GM12878 (cell line): ENCODE measurements around the gene TMSB4X. TPM values are rescaled to one million over a fixed set of nuclear protein-coding genes. Genes with fewer than 3 reads are reported as not detected.

ENCODE experiments used
- CBX5 ChIP-seq: sonication (generic); IDR thresholded peaks from 2 replicates; pipeline ENCODE4 v1.6.1; 2016; ENCODE audit warnings: low read depth, moderate library complexity, mild to moderate bottlenecking, inconsistent platforms
- IKZF2 ChIP-seq, 2 experiments: fragments of 450-650 bp; IDR thresholded peaks; 2 replicates each; pipeline ENCODE4 v1.6.1; 2017; ENCODE audit warnings: mild to moderate bottlenecking in 2 of 2, moderate library complexity in 2 of 2
- IRF5 ChIP-seq: fragments of 450-650 bp; IDR thresholded peaks from 2 replicates; pipeline ENCODE4 v1.6.1; 2017; ENCODE audit warnings: borderline replicate concordance
- MLLT1 ChIP-seq: fragments of 450-650 bp; IDR thresholded peaks from 2 replicates; pipeline ENCODE4 v1.6.1; 2016; ENCODE audit warnings: mild to moderate bottlenecking
- NKRF ChIP-seq: fragments of 450-650 bp; conservative IDR thresholded peaks from 2 replicates; pipeline ENCODE4 v1.6.1; 2017; ENCODE audit warnings: mild to moderate bottlenecking, moderate library complexity
- NR2F1 ChIP-seq: fragments of 450-650 bp; conservative IDR thresholded peaks from 2 replicates; pipeline ENCODE4 v1.6.1; 2017; ENCODE audit warnings: mild to moderate bottlenecking
- PKNOX1 ChIP-seq: fragments of 450-650 bp; IDR thresholded peaks from 2 replicates; pipeline ENCODE4 v1.6.1; 2016; ENCODE audit warnings: mild to moderate bottlenecking
- PML ChIP-seq: IDR thresholded peaks from 2 replicates; pipeline ENCODE4 v1.6.1; 2012; ENCODE audit warnings: low read length, inconsistent platforms
- POLR2AphosphoS5 ChIP-seq: IDR thresholded peaks from 2 replicates; pipeline ENCODE4 v1.6.1; 2011; ENCODE audit warnings: mild to moderate bottlenecking, low read length, inconsistent platforms
- POU2F2 ChIP-seq: IDR thresholded peaks from 3 replicates; pipeline ENCODE4 v1.6.1; 2011; ENCODE audit warnings: low read depth, mild to moderate bottlenecking, low read length, borderline replicate concordance
- RELB ChIP-seq: fragments of 450-650 bp; IDR thresholded peaks from 2 replicates; pipeline ENCODE4 v1.6.1; 2017; ENCODE audit warnings: low read depth, mild to moderate bottlenecking, moderate library complexity
- RFX5 ChIP-seq: IDR thresholded peaks from 2 replicates; pipeline ENCODE4 v1.6.1; 2011; ENCODE audit warnings: low read depth, low read length, improper control_type of control experiment
- TAF1 ChIP-seq: IDR thresholded peaks from 2 replicates; pipeline ENCODE4 v1.6.1; 2011; ENCODE audit warnings: mild to moderate bottlenecking, low read depth, low read length, borderline replicate concordance
- ZNF24 ChIP-seq: fragments of 450-650 bp; IDR thresholded peaks from 2 replicates; pipeline ENCODE4 v1.6.1; 2017; ENCODE audit warnings: antibody characterized with exemption, mild to moderate bottlenecking
- ZNF687 ChIP-seq: fragments of 450-650 bp; IDR thresholded peaks from 2 replicates; pipeline ENCODE4 v1.6.1; 2017; ENCODE audit warnings: mild to moderate bottlenecking, moderate library complexity
- ZZZ3 ChIP-seq: IDR thresholded peaks from 2 replicates; pipeline ENCODE4 v1.6.1; 2011; ENCODE audit warnings: low read depth; ENCODE audit not compliant: control insufficient read depth, insufficient read length
- polyA plus RNA-seq, 11 experiments: library from polyadenylated mRNA; depleted of rRNA in 4 of 11; unstranded in 6 of 11; stranded (reverse) in 5 of 11; fragments of >200 nt; fragmentation: Nextera tagmentation in 4 of 11; fragmentation: Illumina TruSeq in 1 of 11; extraction: Ambion mirVana in 4 of 11; extraction: Trizol in 1 of 11; gene quantifications; 1 replicate in 1 of 11; 2 replicates in 10 of 11; pipeline versions ENCODE4 v1.2.1 to v1.2.3, GENCODE V29; 2011 to 2016; ENCODE audit warnings: inconsistent platforms in 2 of 11, missing spikeins in 2 of 11, low read depth in 1 of 11
- total RNA-seq, 4 experiments: library from RNA; depleted of rRNA in 3 of 4; stranded (reverse); fragments of >200 nt in 3 of 4; fragmentation: Illumina TruSeq in 1 of 4; extraction: Trizol in 1 of 4; gene quantifications; 2 replicates each; pipeline versions ENCODE4 v1.2.1 to v1.2.3, GENCODE V29; 2013 to 2021

Gene TMSB4X
- total and polyA plus RNA-seq, 10 of the 15 experiments (the other 5 are each of a cell fraction or from before 2014, with no cell fraction given) = 13,924 to 37,234 (median 23,705) TPM

GRCh38 chrX:12958059-12958458 is 16.9 kb upstream of the TMSB4X start (continued):
- no peak for TF ChIP-seq PKNOX1
- no peak for TF ChIP-seq MLLT1
- TF ChIP-seq ZNF24 = no peak
- no peak for TF ChIP-seq RFX5
- TF ChIP-seq IRF5 = no peak
- 0 out of 2 replicates have a peak, but pooled peaks have one; percentile 42 for TF ChIP-seq ZNF687
- TF ChIP-seq TAF1 = peak; percentile 51; the same call in 1 of the 2 replicates
- 0 out of 2 replicates have a peak, but pooled peaks have one; percentile 18 for TF ChIP-seq RELB
- TF ChIP-seq CBX5 = no peak
- peak in 1 of 2 experiments; percentile 15; a peak in 1 of 4 replicates for TF ChIP-seq IKZF2 (IDR thresholded peaks at IDR 0.05)
- no peak for TF ChIP-seq PML
- TF ChIP-seq NR2F1 = no peak
- no peak for TF ChIP-seq ZZZ3
- TF ChIP-seq POU2F2 = peak; percentile 74; the same call in 1 of the 3 replicates
- TF ChIP-seq NKRF = no peak
- 0 out of 2 replicates have a peak, but pooled peaks have one; percentile 21 for TF ChIP-seq POLR2AphosphoS5
